Measurements from ENCODE around the gene ZNF527.
"Not testable (repeated sequence)": the region's sequence is repeated elsewhere in the genome, so short reads cannot be mapped to it uniquely, and the experiment has no call there.

The ZNF527 gene

GRCh38 chr19:37370880-37371661 lies at the start of gene ZNF527:
ZNF527 (plus strand) TSS chr19:37371099; CDS start chr19:37374199, 3,100 bp downstream.
- DNase-seq = peak; percentile 96

- no peak for DNase-seq
These were observed 41.2 kb upstream of the ZNF527 start for GRCh38 chr19:37329686-37330085.

- DNase-seq = no peak
These were observed 38.1 kb upstream of the ZNF527 start for GRCh38 chr19:37332839-37333238.

- no peak for DNase-seq
These were observed 37.4 kb upstream of the ZNF527 start for GRCh38 chr19:37333457-37333856.

- peak; percentile 83 for DNase-seq
These were observed 36.5 kb upstream of the ZNF527 start for GRCh38 chr19:37334179-37335071.

GRCh38 chr19:37342753-37343152 lies 28.1 kb upstream of the ZNF527 start:
- no peak for DNase-seq

- DNase-seq = no peak
These were observed 24.8 kb upstream of the ZNF527 start for GRCh38 chr19:37346091-37346490.

GRCh38 chr19:37348060-37348459 lies 22.8 kb upstream of the ZNF527 start:
- no peak for DNase-seq

- DNase-seq = no peak
These were observed 16.9 kb upstream of the ZNF527 start for GRCh38 chr19:37353968-37354367.

GRCh38 chr19:37355901-37356300 lies 15.0 kb upstream of the ZNF527 start:
- DNase-seq = no peak

GRCh38 chr19:37361994-37362393 lies 8.9 kb upstream of the ZNF527 start:
- DNase-seq = no peak

- DNase-seq = no peak
These were observed 8.2 kb upstream of the ZNF527 start for GRCh38 chr19:37362733-37363132.

- DNase-seq = not testable (repeated sequence)
These were observed 466 bp upstream of the ZNF527 start for GRCh38 chr19:37370386-37370879.

- no peak for DNase-seq
These were observed 18.3 kb downstream of the ZNF527 start for GRCh38 chr19:37389234-37389633.

GRCh38 chr19:37391399-37391798 lies 20.5 kb downstream of the ZNF527 start:
- DNase-seq = not testable (repeated sequence)

GRCh38 chr19:37401078-37401477 lies 30.2 kb downstream of the ZNF527 start:
- DNase-seq = no peak

- no peak for DNase-seq
These were observed 32.5 kb downstream of the ZNF527 start for GRCh38 chr19:37403403-37403802.

- DNase-seq = not testable (repeated sequence)
These were observed 35.4 kb downstream of the ZNF527 start for GRCh38 chr19:37406140-37406846.

GRCh38 chr19:37412700-37413099 lies 41.8 kb downstream of the ZNF527 start:
- DNase-seq = no peak

- no peak for DNase-seq
These were observed 42.6 kb downstream of the ZNF527 start for GRCh38 chr19:37413313-37414084.

All from stimulated activated CD4-positive, alpha-beta T cell treated with anti-CD3 and anti-CD28 coated beads, Interleukin-4, amount 100 ng/mL, for 1 hour (primary cell).